GM21717 (cell line): Measurements from ENCODE around the gene KRTAP5-1.

ENCODE experiments used
- ATAC-seq: cut with Tn5 transposase; IDR thresholded peaks from one replicate; pipeline ENCODE4 v1.9.1; 2021; ENCODE audit warnings: mild to moderate bottlenecking, moderate library complexity; ENCODE audit not compliant: unreplicated experiment

KRTAP5-1 gene

GRCh38 chr11:1573077-1573902 lies 11.8 kb downstream of the KRTAP5-1 start:
- no peak for ATAC-seq

- ATAC-seq: no peak
Observed at GRCh38 chr11:1572197-1573076, 12.6 kb downstream of the KRTAP5-1 start, which contains the start of gene DUSP8. Gene DUSP8, minus strand, starts transcription at chr11:1572271. Its CDS starts 6,445 bp downstream, at chr11:1565826.

GRCh38 chr11:1571760-1572196 lies 13.3 kb downstream of the KRTAP5-1 start:
- no peak for ATAC-seq

GRCh38 chr11:1570896-1571759 lies 14.0 kb downstream of the KRTAP5-1 start:
- no peak for ATAC-seq

GRCh38 chr11:1570531-1570895 lies 14.6 kb downstream of the KRTAP5-1 start:
- ATAC-seq: no peak

- ATAC-seq: no peak
Observed at GRCh38 chr11:1570001-1570453, 15.1 kb downstream of the KRTAP5-1 start.

GRCh38 chr11:1569251-1569780 lies 15.8 kb downstream of the KRTAP5-1 start:
- ATAC-seq: no peak

- no peak for ATAC-seq
Observed at GRCh38 chr11:1568441-1568911, 16.6 kb downstream of the KRTAP5-1 start.

GRCh38 chr11:1567721-1568100 lies 17.4 kb downstream of the KRTAP5-1 start:
- no peak for ATAC-seq

- no peak for ATAC-seq
Observed at GRCh38 chr11:1567052-1567720, 17.9 kb downstream of the KRTAP5-1 start.

- no peak for ATAC-seq
Observed at GRCh38 chr11:1566381-1567051, 18.6 kb downstream of the KRTAP5-1 start.

- no peak for ATAC-seq
Observed at GRCh38 chr11:1565904-1566247, 19.2 kb downstream of the KRTAP5-1 start.

- ATAC-seq: no peak
Observed at GRCh38 chr11:1565173-1565903, 19.7 kb downstream of the KRTAP5-1 start.

- no peak for ATAC-seq
Observed at GRCh38 chr11:1564535-1565172, 20.4 kb downstream of the KRTAP5-1 start.

- no peak for ATAC-seq
Observed at GRCh38 chr11:1563697-1564534, 21.2 kb downstream of the KRTAP5-1 start.

GRCh38 chr11:1563149-1563638 lies 21.9 kb downstream of the KRTAP5-1 start:
- ATAC-seq: no peak

GRCh38 chr11:1562469-1563148 lies 22.5 kb downstream of the KRTAP5-1 start:
- ATAC-seq: no peak
